Testis (tissue), 3 donors: ENCODE data around the gene FGF5. TPM values are rescaled to one million over a fixed set of nuclear protein-coding genes. Genes with fewer than 3 reads are reported as not detected.
"Not testable (repeated sequence)": the region's sequence is repeated elsewhere in the genome, so short reads cannot be mapped to it uniquely, and the experiment has no call there.

Source experiments
- DNase-seq: peaks from one replicate; pipeline ENCODE4 v3.0.0-alpha.2; 2019
- H3K27ac ChIP-seq, 2 donors: fragments of 200-600 bp; sonication (generic); one replicate each; pipeline ENCODE4 v1.5.1; 2019
- H3K27me3 ChIP-seq: fragments of 200-600 bp; sonication (generic); one replicate; pipeline ENCODE4 v1.5.1; 2019
- H3K36me3 ChIP-seq: fragments of 200-600 bp; sonication (generic); one replicate; pipeline ENCODE4 v1.5.1; 2017; ENCODE audit warnings: low read depth; ENCODE audit errors: missing control alignments
- H3K4me1 ChIP-seq: fragments of 200-600 bp; sonication (generic); one replicate; pipeline ENCODE4 v1.5.1; 2019
- H3K4me3 ChIP-seq, 2 donors: fragments of 200-600 bp; sonication (generic); one replicate each; pipeline ENCODE4 v1.5.1; 2017 to 2019
- H3K9me3 ChIP-seq: fragments of 200-600 bp; sonication (generic); one replicate; pipeline ENCODE4 v1.5.1; 2017
- POLR2A ChIP-seq: fragments of 450-650 bp; IDR thresholded peaks from one replicate; pipeline ENCODE4 v1.6.1; 2017; ENCODE audit warnings: antibody characterized with exemption, mild to moderate bottlenecking, moderate library complexity
- WGBS, 2 donors: methylation state at CpG; one replicate each; pipeline ENCODE4 v1.1.5; 2018; 5-methylcytosine and 5-hydroxymethylcytosine counted together
- intact Hi-C: fragments of 100-400 bp; cut with DNase I; formaldehyde crosslinking; loops from one replicate; pipeline ENCODE4 v1.15.1; 2023; ENCODE audit warnings: low total_unique reads
- polyA plus RNA-seq: library from polyadenylated mRNA; stranded (reverse); fragments of 350-450 nt; fragmentation: Illumina TruSeq; extraction: RNeasy Lipid Tissue Mini Kit (QIAGEN cat#74804); gene quantifications from one replicate; pipeline ENCODE4 v1.2.3, GENCODE V29; 2014; ENCODE audit warnings: low read depth, low replicate concordance; ENCODE audit not compliant: insufficient read depth
- total RNA-seq, 2 donors: library from RNA; depleted of rRNA; stranded (reverse); fragments of >200 nt; gene quantifications; one replicate each; pipeline ENCODE4 v1.2.3, GENCODE V29; 2016
- TF ChIP-seq, protein P1 (sequence below), 3 experiments: fragments of 450-650 bp in 2 of 3; fragments of 200-600 bp in 1 of 3; sonication (generic) in 1 of 3; IDR thresholded peaks; one replicate each; pipeline ENCODE4 v1.5.1; 2016 to 2019; ENCODE audit warnings: antibody characterized with exemption in 3 of 3, mild to moderate bottlenecking in 2 of 3, moderate library complexity in 1 of 3

Gene FGF5
- total and polyA plus RNA-seq, 3 donors from 2014 or later, result not detected

DNA sequence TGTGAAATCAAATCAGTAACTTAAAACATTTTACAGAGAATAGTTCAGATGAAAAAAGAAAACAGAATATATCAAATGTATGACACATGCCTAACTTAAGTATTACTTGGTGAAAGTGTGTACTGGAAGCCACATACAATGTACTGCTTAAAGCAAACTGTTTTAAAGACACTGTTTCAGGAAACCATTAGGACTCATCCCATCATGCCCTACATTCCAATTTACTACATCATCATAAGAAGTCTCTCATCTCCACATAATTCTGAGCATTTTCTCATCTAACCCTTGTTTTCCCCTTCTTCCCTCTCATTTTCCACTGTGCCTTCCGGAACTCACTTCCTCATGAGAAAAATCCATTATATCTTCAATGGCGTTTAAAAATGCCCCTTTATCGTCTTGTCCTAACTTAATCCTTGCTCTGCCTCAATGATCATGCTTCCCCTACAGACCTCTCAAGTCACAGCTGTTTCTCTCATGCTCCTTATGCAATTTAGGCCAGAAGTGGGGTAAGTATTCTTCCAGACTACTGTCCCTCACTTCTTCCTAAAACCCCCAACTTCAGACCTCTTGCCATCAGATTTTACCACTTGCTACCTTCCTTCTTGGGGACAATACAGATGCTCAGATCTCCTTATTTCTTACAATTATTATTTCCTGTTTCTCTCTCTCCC lies 26.8 kb upstream of the FGF5 start:
- Histone ChIP-seq H3K27ac (no peak overlapping the region), H3K27me3 (no peaks in the 10 kb centered on the region), H3K4me1 (no peaks in the 10 kb centered on the region), H3K36me3 (no peaks in the 10 kb centered on the region), H3K4me3 (no peak overlapping the region), H3K9me3 (no peaks in the 10 kb centered on the region)
- TF ChIP-seq POLR2A, result no peak
- TF ChIP-seq, protein P1, sequence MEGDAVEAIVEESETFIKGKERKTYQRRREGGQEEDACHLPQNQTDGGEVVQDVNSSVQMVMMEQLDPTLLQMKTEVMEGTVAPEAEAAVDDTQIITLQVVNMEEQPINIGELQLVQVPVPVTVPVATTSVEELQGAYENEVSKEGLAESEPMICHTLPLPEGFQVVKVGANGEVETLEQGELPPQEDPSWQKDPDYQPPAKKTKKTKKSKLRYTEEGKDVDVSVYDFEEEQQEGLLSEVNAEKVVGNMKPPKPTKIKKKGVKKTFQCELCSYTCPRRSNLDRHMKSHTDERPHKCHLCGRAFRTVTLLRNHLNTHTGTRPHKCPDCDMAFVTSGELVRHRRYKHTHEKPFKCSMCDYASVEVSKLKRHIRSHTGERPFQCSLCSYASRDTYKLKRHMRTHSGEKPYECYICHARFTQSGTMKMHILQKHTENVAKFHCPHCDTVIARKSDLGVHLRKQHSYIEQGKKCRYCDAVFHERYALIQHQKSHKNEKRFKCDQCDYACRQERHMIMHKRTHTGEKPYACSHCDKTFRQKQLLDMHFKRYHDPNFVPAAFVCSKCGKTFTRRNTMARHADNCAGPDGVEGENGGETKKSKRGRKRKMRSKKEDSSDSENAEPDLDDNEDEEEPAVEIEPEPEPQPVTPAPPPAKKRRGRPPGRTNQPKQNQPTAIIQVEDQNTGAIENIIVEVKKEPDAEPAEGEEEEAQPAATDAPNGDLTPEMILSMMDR (IDR thresholded peaks at IDR 0.05), result no peak
- WGBS, 2 donors, result 91 to 92% methylated on average over 3 of the region's 3 CpGs
- intact Hi-C loops, result no loop called here
- DNase-seq, result no peak

DNA sequence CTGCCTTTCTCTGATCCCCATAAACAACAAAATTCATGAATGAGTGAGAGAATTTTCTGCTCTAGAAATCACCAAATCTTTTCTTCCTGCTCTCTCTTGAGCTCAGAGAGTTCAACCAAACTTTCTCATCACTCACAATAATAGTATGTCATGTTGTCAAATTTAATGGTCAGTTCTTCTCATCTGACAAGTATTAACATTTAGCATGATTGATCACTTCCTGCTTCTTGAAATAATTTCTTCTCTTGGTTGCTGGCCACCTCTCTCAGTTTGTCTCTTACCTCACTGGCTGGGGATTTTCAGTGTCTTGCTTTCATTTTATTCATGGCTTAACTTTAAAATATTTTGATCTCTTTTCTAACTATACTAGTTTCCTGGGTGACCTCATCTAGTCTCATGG lies 25.5 kb upstream of the FGF5 start:
- TF ChIP-seq, protein P1 (IDR thresholded peaks at IDR 0.05), result no peak
- no peak for TF ChIP-seq POLR2A
- Histone ChIP-seq H3K27ac (no peak overlapping the region), H3K4me3 (no peak overlapping the region), H3K4me1 (no peaks in the 10 kb centered on the region), H3K27me3 (no peaks in the 10 kb centered on the region), H3K9me3 (no peaks in the 10 kb centered on the region), H3K36me3 (no peaks in the 10 kb centered on the region)
- intact Hi-C loops, result no loop called here
- no peak for DNase-seq

DNA sequence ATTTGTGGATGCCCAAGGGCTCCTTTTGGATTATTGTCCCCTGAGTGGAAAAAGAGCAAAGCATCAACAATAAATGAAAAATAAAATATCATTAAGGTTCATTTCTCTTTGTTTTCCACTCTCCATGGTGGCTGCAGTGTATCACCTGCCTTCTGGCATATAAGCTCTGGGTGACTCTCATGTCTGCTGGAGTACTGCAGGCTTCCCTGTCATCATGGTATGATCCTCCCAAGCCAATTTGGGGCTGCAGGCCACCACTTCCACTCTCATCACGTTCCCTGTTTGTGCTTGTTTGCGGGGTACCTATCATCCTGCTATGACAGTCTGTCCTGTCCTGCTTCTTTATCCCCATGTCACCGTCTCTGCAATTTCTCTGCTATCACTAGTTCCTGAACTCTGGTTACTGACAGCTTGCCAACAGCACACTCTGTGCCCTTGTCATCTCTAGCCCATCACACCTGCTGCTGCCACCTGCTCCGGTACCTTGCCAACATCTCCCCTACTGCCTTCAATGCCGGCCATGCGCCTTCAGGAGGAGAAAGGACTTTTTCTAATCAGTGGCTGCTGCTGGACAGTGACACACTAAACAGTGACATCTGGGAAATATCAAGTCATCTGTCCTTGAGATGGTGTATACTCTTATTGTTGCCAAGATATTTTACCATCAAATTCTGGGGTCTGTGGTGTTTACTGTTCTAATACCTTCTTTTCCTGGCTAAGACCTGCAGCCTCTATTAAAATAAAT lies 23.0 kb upstream of the FGF5 start:
- no peak overlapping the region for H3K27ac ChIP-seq
- TF ChIP-seq, protein P1 (IDR thresholded peaks at IDR 0.05), result no peak
- TF ChIP-seq POLR2A, result no peak
- no peak overlapping the region for H3K4me3 ChIP-seq
- WGBS, 2 donors, result 66 to 75% methylated on average over 6 of the region's 6 CpGs
- no peaks in the 10 kb centered on the region for H3K4me1 ChIP-seq
- H3K9me3 ChIP-seq, result no peaks in the 10 kb centered on the region
- no peaks in the 10 kb centered on the region for H3K36me3 ChIP-seq
- H3K27me3 ChIP-seq, result no peaks in the 10 kb centered on the region
- intact Hi-C loops, result no loop called here
- no peak for DNase-seq

DNA sequence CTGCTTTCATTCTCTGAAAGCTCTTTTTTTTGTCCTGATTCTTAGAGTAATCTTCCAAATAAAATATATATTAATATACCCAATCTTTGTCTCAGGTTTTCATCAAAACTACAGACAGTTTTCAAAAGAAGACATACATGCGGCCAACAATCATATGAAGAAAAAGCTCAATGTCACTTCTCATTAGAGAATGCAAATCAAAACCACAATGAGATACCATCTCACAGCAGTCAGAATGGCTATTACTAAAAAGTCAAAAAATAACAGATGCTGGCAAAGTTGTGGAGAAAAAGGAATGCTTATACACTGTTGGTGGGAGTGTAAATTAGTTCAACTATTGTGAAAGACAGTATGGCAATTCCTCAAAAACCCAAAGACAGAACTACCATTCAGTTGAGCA lies 19.0 kb upstream of the FGF5 start:
- intact Hi-C loops, H3K27me3 ChIP-seq, H3K4me3 ChIP-seq, H3K27ac ChIP-seq, DNase-seq, H3K4me1 ChIP-seq, H3K36me3 ChIP-seq, H3K9me3 ChIP-seq: not testable (repeated sequence)
- WGBS, 2 donors, result 93 to 94% methylated on average over 1 of the region's 1 CpG

DNA sequence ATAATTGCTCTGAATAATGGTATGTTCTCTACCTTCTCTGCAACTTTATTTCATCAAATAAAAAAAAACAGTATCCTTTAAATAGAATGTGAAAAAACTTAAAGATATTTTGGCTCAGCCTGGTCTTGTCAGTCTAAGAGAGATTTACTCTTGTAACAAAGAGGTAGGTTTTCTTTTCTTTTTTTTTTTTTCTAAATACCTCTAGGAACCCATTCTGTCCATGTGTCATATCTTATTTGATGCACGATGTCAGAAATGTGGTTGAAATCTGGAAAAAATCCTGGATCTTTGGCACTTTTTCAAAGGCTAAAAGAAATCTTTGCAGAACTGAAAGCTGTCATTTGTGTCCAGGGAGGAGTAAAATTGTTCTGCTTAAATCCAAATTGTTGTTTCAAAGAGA lies 17.3 kb upstream of the FGF5 start:
- no peak overlapping the region for H3K4me3 ChIP-seq
- H3K27me3 ChIP-seq, result no peaks in the 10 kb centered on the region
- TF ChIP-seq, protein P1 (IDR thresholded peaks at IDR 0.05), result no peak
- TF ChIP-seq POLR2A, result no peak
- H3K9me3 ChIP-seq, result no peaks in the 10 kb centered on the region
- no peak overlapping the region for H3K27ac ChIP-seq
- no peak for DNase-seq
- WGBS, 2 donors, result 64 to 65% methylated on average over 1 of the region's 1 CpG
- intact Hi-C loops, result no loop called here
- no peaks in the 10 kb centered on the region for H3K36me3 ChIP-seq
- H3K4me1 ChIP-seq, result no peaks in the 10 kb centered on the region
